Measurements from ENCODE around the gene HNRNPH3. TPM values are rescaled to one million over a fixed set of nuclear protein-coding genes. Genes with fewer than 3 reads are reported as not detected.
A peak's percentile ranks its signal among the peaks of the same experiment; 100 is the strongest.

Gene HNRNPH3
- total RNA-seq, 1 donor from 2014 or later, result 238 TPM

GRCh38 chr10:68342909-68343516 is 11.1 kb downstream of the HNRNPH3 start:
- H3K36me3 Mint-ChIP-seq (ENCODE audit: low read depth), result peaks cover 19% of the 10 kb centered on the region
- H3K27me3 Mint-ChIP-seq (ENCODE audit: low read depth), result no peaks in the 10 kb centered on the region
- H3K9me3 Mint-ChIP-seq, result no peaks in the 10 kb centered on the region
- peaks cover 4% of the 10 kb centered on the region for H3K4me1 Mint-ChIP-seq
- peak overlapping the region; percentile 2 for H3K4me3 Mint-ChIP-seq
- H3K27ac Mint-ChIP-seq (ENCODE audit: unreplicated experiment), result no peak overlapping the region
- no peak for DNase-seq (ENCODE audit: low read depth, low spot score)
- TF ChIP-seq, protein P1, sequence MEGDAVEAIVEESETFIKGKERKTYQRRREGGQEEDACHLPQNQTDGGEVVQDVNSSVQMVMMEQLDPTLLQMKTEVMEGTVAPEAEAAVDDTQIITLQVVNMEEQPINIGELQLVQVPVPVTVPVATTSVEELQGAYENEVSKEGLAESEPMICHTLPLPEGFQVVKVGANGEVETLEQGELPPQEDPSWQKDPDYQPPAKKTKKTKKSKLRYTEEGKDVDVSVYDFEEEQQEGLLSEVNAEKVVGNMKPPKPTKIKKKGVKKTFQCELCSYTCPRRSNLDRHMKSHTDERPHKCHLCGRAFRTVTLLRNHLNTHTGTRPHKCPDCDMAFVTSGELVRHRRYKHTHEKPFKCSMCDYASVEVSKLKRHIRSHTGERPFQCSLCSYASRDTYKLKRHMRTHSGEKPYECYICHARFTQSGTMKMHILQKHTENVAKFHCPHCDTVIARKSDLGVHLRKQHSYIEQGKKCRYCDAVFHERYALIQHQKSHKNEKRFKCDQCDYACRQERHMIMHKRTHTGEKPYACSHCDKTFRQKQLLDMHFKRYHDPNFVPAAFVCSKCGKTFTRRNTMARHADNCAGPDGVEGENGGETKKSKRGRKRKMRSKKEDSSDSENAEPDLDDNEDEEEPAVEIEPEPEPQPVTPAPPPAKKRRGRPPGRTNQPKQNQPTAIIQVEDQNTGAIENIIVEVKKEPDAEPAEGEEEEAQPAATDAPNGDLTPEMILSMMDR (conservative IDR thresholded peaks at IDR 0.05), result no peak

DNA sequence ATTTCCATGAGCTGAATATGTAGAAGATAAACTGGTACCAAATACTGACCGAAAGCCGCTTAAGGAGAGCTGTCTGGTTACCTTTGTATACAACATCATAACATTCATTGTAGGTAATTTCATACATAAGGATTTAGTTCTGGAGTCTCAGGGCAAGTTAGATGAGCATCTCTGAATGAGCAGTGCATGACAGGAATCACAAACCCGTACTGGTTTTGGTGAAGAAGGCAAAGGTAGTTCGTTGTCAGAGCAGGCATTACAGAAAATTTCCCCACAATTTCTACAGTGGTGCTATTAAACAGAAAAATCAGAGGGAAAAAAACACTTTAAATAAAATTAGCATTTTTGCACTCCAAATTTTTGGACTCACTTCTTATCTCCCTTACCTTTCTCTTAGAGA is 13.8 kb downstream of the HNRNPH3 start:
- TF ChIP-seq, protein P1 (conservative IDR thresholded peaks at IDR 0.05), result no peak
- Mint-ChIP-seq H3K9me3 (no peaks in the 10 kb centered on the region), H3K36me3 (ENCODE audit: low read depth) (peaks cover 17% of the 10 kb centered on the region), H3K4me1 (no peaks in the 10 kb centered on the region), H3K27me3 (ENCODE audit: low read depth) (no peaks in the 10 kb centered on the region), H3K4me3 (no peak overlapping the region), H3K27ac (ENCODE audit: unreplicated experiment) (no peak overlapping the region)
- DNase-seq (ENCODE audit: low read depth, low spot score), result no peak

DNA sequence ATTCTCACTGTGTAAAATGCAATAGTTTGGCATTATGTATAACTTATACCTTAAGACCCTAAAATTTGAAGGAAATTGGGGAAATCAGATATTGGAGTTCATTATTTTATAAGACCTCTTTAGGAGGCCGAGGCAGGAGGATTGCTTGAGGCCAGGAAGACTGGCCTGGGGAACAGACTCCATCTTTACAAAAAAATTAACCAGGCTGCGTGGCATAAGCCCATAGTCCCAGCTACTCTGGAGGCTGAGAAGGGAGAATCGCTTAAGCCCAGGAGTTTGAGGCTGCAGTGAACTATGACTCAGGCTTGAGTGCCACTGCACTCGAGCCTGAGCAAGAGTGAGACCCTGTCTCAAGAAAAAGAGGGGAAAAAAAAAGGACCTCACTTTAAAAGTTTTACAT is 14.9 kb downstream of the HNRNPH3 start:
- no peak overlapping the region for H3K4me3 Mint-ChIP-seq
- H3K27ac Mint-ChIP-seq (ENCODE audit: unreplicated experiment), result no peak overlapping the region
- H3K27me3 Mint-ChIP-seq (ENCODE audit: low read depth), result no peaks in the 10 kb centered on the region
- no peaks in the 10 kb centered on the region for H3K4me1 Mint-ChIP-seq
- H3K9me3 Mint-ChIP-seq, result no peaks in the 10 kb centered on the region
- peaks cover 9% of the 10 kb centered on the region for H3K36me3 Mint-ChIP-seq (ENCODE audit: low read depth)
- TF ChIP-seq, protein P1 (conservative IDR thresholded peaks at IDR 0.05), result no peak
- no peak for DNase-seq (ENCODE audit: low read depth, low spot score)

GRCh38 chr10:68348265-68348741 is 16.4 kb downstream of the HNRNPH3 start:
- no peak overlapping the region for H3K27ac Mint-ChIP-seq (ENCODE audit: unreplicated experiment)

GRCh38 chr10:68353537-68353936 is 21.7 kb downstream of the HNRNPH3 start:
- Mint-ChIP-seq H3K9me3 (no peaks in the 10 kb centered on the region), H3K27ac (ENCODE audit: unreplicated experiment) (no peak overlapping the region), H3K27me3 (ENCODE audit: low read depth) (no peaks in the 10 kb centered on the region), H3K4me3 (no peak overlapping the region), H3K36me3 (ENCODE audit: low read depth) (peaks cover 13% of the 10 kb centered on the region), H3K4me1 (no peaks in the 10 kb centered on the region)
- TF ChIP-seq, protein P1 (conservative IDR thresholded peaks at IDR 0.05), result no peak
- DNase-seq (ENCODE audit: low read depth, low spot score), result no peak

More at GRCh38 chr10:68348265-68348741, 16.4 kb downstream of the HNRNPH3 start:
- TF ChIP-seq, protein P1 (conservative IDR thresholded peaks at IDR 0.05), result peak; percentile 77
- Mint-ChIP-seq H3K9me3 (no peaks in the 10 kb centered on the region), H3K27me3 (ENCODE audit: low read depth) (no peaks in the 10 kb centered on the region), H3K4me3 (peak overlapping the region; percentile 13), H3K4me1 (no peaks in the 10 kb centered on the region), H3K36me3 (ENCODE audit: low read depth) (peaks cover 15% of the 10 kb centered on the region)
- peak; percentile 36 for DNase-seq (ENCODE audit: low read depth, low spot score)
